Muscle of leg (tissue), 11 donors: ENCODE data around the gene UBE2E2. TPM values are rescaled to one million over a fixed set of nuclear protein-coding genes. Genes with fewer than 3 reads are reported as not detected.

ENCODE experiments used
- DNase-seq: peaks from one replicate; pipeline ENCODE4 v3.0.0; 2013
- H3K27ac ChIP-seq: one replicate; pipeline ENCODE4 v1.5.1; 2013; ENCODE audit warnings: mild to moderate bottlenecking, low read length, control low read depth
- H3K27me3 ChIP-seq: one replicate; pipeline ENCODE4 v1.6.1; 2013; ENCODE audit warnings: low read length; ENCODE audit not compliant: control insufficient read depth, insufficient read depth
- H3K36me3 ChIP-seq: one replicate; pipeline ENCODE4 v1.6.1; 2013; ENCODE audit warnings: low read length; ENCODE audit not compliant: control insufficient read depth, insufficient read depth
- H3K4me1 ChIP-seq: one replicate; pipeline ENCODE4 v1.6.1; 2013; ENCODE audit warnings: low read length; ENCODE audit not compliant: control insufficient read depth, insufficient read depth
- H3K4me3 ChIP-seq: one replicate; pipeline ENCODE4 v1.5.1; 2013; ENCODE audit warnings: low read length, control low read depth
- H3K9me3 ChIP-seq: replicated peaks from 2 replicates; pipeline ENCODE4 v1.6.1; 2013; ENCODE audit warnings: low read depth, low read length; ENCODE audit not compliant: control insufficient read depth
- WGBS: methylation state at CpG from one replicate; pipeline ENCODE4 v1.1.5; 2013; ENCODE audit warnings: missing lambda C conversion rate; ENCODE audit not compliant: insufficient coverage; 5-methylcytosine and 5-hydroxymethylcytosine counted together
- polyA plus RNA-seq, 8 donors: library from polyadenylated mRNA; unstranded; fragments of 120-200 nt; gene quantifications; one replicate each; pipeline versions ENCODE4 v1.2.1 to v1.2.3, GENCODE V29; 2013; ENCODE audit warnings: inconsistent platforms in 1 of 8, low replicate concordance in 1 of 8; ENCODE audit not compliant: insufficient read length in 8 of 8, insufficient read depth in 1 of 8
- total RNA-seq: library from RNA; stranded (reverse); fragments of 120-200 nt; gene quantifications from one replicate; pipeline ENCODE4 v1.2.4, GENCODE V29; 2013

The UBE2E2 gene
- total and polyA plus RNA-seq, 9 donors = 19.2 to 41.4 (median 35.1) TPM

- no peaks in the 10 kb centered on the region for H3K9me3 ChIP-seq
- no peaks in the 10 kb centered on the region for H3K4me1 ChIP-seq
- DNase-seq = no peak
- no peak overlapping the region for H3K4me3 ChIP-seq
- H3K27me3 ChIP-seq = no peaks in the 10 kb centered on the region
- H3K27ac ChIP-seq = no peak overlapping the region
- WGBS = no CpG with 5 or more reads among the region's 2 CpGs
- H3K36me3 ChIP-seq = no peaks in the 10 kb centered on the region
Measured at GRCh38 chr3:23185861-23186260, 17.3 kb upstream of the UBE2E2 start.

DNA sequence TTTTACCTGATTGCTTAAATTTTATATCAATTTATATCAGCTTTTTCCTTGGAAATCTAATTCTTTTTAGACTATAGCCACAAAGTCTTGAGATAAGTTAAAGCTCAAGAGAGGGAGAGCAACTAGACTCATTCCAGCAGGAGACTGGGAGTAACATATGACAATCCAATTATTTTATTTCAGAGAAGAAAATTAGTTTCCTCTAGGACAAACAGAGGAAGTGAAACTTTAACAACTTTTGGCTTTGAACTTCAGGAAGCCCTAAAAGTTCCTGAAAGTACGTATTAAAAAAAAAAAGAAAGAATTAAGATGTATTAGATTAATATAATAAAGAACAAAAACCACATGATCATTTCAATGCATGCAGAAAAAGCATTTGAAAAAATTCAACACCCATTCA, 13.9 kb upstream of the UBE2E2 start:
- DNase-seq = no peak
- no CpG with 5 or more reads among the region's 1 CpG for WGBS
- Histone ChIP-seq H3K4me3 (no peak overlapping the region), H3K4me1 (no peaks in the 10 kb centered on the region), H3K36me3 (no peaks in the 10 kb centered on the region), H3K27ac (no peak overlapping the region), H3K27me3 (no peaks in the 10 kb centered on the region), H3K9me3 (no peaks in the 10 kb centered on the region)

- WGBS = no CpG with 5 or more reads among the region's 2 CpGs
- Histone ChIP-seq H3K27me3 (no peaks in the 10 kb centered on the region), H3K4me3 (no peak overlapping the region), H3K9me3 (no peaks in the 10 kb centered on the region), H3K36me3 (no peaks in the 10 kb centered on the region), H3K27ac (no peak overlapping the region), H3K4me1 (no peaks in the 10 kb centered on the region)
- no peak for DNase-seq
Measured at GRCh38 chr3:23192816-23193215, 10.3 kb upstream of the UBE2E2 start.

- Histone ChIP-seq H3K9me3 (no peaks in the 10 kb centered on the region), H3K27me3 (no peaks in the 10 kb centered on the region), H3K27ac (no peak overlapping the region), H3K4me3 (no peak overlapping the region), H3K4me1 (no peaks in the 10 kb centered on the region), H3K36me3 (no peaks in the 10 kb centered on the region)
- 70% methylated on average over 2 of the region's 3 CpGs for WGBS
- DNase-seq = no peak
Measured at GRCh38 chr3:23193831-23194230, 9.3 kb upstream of the UBE2E2 start.

DNA sequence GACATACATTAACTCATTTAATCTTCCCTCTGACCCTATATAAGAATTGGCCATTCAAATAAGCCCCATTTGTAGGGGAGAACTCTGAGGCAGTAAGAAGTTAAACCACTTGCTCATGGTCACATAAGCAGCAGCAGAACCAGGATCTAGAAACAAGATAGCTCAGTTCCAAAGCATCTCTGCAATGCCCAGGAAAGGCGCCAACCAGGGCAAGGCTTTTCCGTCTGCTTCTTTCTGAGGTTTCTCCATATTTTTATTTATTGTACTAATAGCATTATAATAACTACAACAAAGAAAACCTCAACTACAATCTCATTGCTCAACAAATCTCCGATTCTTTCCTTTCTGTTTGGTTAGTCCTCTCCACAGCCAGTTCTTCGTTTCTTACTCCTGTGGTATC, 4.3 kb upstream of the UBE2E2 start:
- Histone ChIP-seq H3K4me3 (no peak overlapping the region), H3K27ac (no peak overlapping the region), H3K36me3 (no peaks in the 10 kb centered on the region), H3K4me1 (peaks cover 4% of the 10 kb centered on the region), H3K27me3 (no peaks in the 10 kb centered on the region), H3K9me3 (no peaks in the 10 kb centered on the region)
- no peak for DNase-seq
- 100% methylated on average over 1 of the region's 4 CpGs for WGBS

- Histone ChIP-seq H3K27me3 (no peaks in the 10 kb centered on the region), H3K4me3 (no peak overlapping the region), H3K36me3 (no peaks in the 10 kb centered on the region), H3K9me3 (no peaks in the 10 kb centered on the region), H3K4me1 (peaks cover 6% of the 10 kb centered on the region), H3K27ac (no peak overlapping the region)
- no peak for DNase-seq
- WGBS = 80% methylated on average over 1 of the region's 5 CpGs
Measured at GRCh38 chr3:23199649-23200048, 3.5 kb upstream of the UBE2E2 start.

- Histone ChIP-seq H3K27ac (no peak overlapping the region), H3K4me3 (no peak overlapping the region), H3K9me3 (no peaks in the 10 kb centered on the region), H3K4me1 (peaks cover 6% of the 10 kb centered on the region), H3K36me3 (no peaks in the 10 kb centered on the region), H3K27me3 (no peaks in the 10 kb centered on the region)
- 75% methylated on average over 4 of the region's 10 CpGs for WGBS
- no peak for DNase-seq
Measured at GRCh38 chr3:23201154-23201838, 1.8 kb upstream of the UBE2E2 start.

- peak; percentile 9 for DNase-seq
- WGBS = 5% methylated on average over 31 of the region's 41 CpGs
Measured at GRCh38 chr3:23202203-23202920, 765 bp upstream of the UBE2E2 start.

GRCh38 chr3:23203708-23204330, 692 bp downstream of the UBE2E2 start:
- H3K27ac ChIP-seq = peak overlapping the region; percentile 72
- no peaks in the 10 kb centered on the region for H3K36me3 ChIP-seq
- H3K4me1 ChIP-seq = peaks cover 6% of the 10 kb centered on the region
- no peaks in the 10 kb centered on the region for H3K9me3 ChIP-seq
- H3K4me3 ChIP-seq = peak overlapping the region; percentile 81
- peak; percentile 70 for DNase-seq
- no peaks in the 10 kb centered on the region for H3K27me3 ChIP-seq
- 0% methylated on average over 4 of the region's 19 CpGs for WGBS

More at GRCh38 chr3:23202203-23202920, 765 bp upstream of the UBE2E2 start:
- Histone ChIP-seq H3K27me3 (no peaks in the 10 kb centered on the region), H3K9me3 (no peaks in the 10 kb centered on the region), H3K27ac (peak overlapping the region; percentile 78), H3K4me3 (peak overlapping the region; percentile 79), H3K36me3 (no peaks in the 10 kb centered on the region), H3K4me1 (peaks cover 6% of the 10 kb centered on the region)

GRCh38 chr3:23206366-23206765, 3.2 kb downstream of the UBE2E2 start:
- peaks cover 3% of the 10 kb centered on the region for H3K36me3 ChIP-seq
- no peak overlapping the region for H3K4me3 ChIP-seq
- H3K9me3 ChIP-seq = no peaks in the 10 kb centered on the region
- H3K4me1 ChIP-seq = peaks cover 6% of the 10 kb centered on the region
- no peak overlapping the region for H3K27ac ChIP-seq
- no peak for DNase-seq
- H3K27me3 ChIP-seq = no peaks in the 10 kb centered on the region
- WGBS = 94% methylated on average over 2 of the region's 3 CpGs
